CD4-positive, alpha-beta T cell treated with Interferon gamma for 1 hour (primary cell): ENCODE data around the gene TOX3.

Experiments
- DNase-seq: peaks from one replicate; pipeline ENCODE4 v3.0.0-alpha.2; 2020

TOX3 gene

DNA sequence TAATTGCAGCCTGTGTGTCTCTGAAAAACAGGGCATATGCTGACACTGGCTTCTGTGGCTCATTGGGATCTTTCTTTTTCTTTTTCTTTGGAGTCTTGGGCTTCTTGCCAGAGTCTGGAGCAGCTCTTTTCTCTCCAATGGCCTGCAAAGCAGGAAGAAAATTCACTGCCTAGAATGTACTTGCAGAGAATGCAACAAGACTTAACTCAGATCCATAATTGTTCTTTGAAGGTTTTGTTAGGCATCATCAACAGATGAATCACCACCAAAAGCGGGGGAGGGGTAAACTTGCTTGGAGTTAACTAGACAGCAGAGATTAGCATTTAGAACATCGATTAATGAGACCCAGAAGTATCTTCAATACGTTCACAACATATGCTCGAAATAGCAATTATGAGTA lies 100.9 kb downstream of the TOX3 start:
- no peak for DNase-seq

DNA sequence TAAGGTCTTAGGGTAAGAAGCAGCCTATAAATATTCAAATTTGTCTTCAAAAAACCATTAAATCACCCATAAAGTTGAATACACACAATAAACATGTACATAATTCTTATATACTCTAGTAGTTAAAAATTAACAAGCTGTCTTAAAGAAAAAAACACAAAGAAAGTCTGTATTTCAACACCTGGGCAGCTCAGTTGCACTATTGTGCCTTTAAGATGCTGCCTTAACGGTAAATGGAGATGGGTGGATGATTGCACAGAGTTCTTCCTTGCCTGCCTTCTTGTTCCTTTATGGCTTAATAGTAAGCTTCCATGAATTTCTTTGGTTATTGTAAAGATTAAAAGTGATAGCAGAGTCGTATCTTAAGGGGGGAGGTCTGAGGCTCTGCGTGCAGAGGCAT lies 105.1 kb downstream of the TOX3 start:
- no peak for DNase-seq

DNA sequence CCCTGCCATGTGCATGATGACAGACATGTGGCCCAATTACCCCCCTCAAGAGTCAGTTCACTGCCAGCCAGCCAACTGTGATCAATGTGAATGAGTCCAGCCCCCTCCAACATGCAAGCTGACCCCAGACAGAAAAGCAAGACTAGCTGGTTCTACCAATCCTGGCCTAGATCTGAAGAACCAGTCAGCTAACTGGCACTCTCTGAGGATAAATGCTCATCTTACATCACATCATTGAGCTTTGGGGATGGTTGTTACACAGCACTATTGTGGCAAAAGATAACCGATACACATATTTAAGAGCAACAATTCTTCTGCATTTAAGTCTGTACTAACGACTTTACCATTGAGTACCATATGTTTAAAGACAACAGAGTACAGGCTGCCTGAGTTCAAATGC lies 106.7 kb downstream of the TOX3 start:
- no peak for DNase-seq

DNA sequence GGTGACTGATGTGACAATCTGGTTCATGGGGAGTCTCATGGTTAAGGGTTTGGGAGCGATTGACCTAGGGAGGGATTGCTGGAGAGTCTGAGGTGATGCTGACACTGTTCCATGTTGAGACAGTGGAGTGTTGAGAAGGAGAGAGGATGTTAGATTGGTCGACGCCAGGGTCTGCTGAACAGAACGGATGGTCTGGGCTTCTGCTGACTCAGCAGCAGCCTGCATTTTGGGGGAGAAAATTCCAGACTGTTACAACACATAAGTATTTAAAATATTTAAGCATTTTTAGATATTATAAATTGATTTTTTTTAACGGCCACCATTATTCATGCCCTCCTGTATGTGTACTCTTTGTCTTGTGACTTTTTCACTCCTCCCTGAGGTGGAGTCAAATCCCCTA lies 107.2 kb downstream of the TOX3 start:
- DNase-seq: no peak

DNA sequence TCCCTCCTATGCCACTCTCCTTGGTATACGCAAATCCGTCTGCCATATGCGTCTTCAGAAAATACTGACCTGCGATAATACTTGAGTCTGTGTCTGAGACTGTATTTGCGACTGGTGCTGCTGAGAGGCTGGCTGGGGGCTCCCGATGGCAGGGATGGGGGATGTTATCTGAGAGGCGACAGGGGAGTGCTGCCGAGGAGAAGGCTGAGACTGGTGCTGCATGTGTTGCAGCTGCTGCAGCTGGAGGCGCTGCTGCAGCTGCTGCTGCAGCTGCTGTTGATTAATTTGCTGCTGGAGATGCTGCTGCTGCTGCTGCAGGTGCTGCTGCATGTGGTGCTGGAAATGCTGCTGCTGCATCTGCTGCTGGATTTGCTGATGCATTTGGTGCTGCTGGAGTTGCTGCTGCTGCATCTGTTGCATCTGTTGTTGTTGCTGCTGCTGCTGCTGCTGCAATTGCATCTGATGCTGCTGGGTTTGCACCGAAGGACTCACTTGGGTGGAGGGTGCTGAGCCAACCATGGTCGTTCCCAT lies 107.7 kb downstream of the TOX3 start:
- DNase-seq: no peak

DNA sequence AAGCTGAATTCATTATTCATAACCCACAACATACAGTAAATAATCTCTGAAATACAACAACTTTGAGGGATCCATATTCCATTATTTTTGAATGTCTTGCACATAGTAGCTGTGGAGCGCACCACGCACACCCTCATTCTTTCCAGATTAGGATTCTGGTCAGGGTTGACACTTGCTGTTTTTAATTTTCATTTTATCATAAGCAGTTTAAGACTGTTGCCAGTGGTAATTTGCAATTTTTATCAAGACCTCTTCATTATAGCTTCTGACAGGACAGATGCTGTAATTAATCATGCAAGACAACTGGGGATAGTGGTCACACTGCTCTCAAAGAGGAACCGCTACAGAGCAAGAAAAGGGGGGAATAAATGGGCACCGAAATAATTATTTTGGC lies 109.7 kb downstream of the TOX3 start:
- DNase-seq: no peak

DNA sequence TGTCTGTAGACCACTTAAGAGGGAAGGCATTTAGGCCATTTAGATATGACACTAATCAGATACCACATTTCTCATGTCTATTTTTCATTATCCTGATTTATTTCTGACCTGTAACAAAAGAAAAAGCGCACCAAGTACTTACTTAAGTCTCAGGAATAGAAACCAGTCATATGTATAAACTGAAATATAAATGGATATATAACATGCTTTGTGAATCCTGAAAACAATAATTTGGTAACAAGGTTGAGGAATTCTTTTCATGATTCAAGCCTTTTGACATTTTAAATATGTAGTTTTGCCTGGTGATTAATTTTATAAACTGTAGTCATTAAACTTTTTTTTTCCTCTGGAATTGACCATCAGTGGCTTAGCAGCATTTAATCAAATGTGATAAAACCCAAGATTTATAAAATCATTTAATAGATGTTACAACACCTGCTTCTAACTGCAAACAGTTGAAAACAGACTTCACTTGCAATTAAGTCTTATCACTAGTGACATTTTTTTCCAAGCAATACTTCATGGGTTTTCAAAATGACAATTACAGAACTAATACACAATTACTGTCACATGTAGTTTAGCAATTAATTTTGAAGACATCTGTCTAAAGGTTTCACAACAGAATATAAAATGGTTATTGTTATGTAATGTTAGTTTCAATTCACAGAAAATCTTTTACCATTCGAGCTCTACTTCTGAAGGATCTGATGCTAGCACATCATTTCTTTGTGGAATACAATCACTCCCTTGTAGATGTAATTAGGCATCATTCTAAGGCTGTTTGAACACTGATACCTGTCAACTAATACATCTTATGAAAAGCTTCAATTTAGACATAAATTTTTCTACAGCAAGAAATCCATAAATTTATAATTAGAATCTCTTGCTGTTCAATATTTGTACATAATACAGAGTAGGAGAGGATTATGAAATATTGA lies 110.3 kb downstream of the TOX3 start:
- no peak for DNase-seq

DNA sequence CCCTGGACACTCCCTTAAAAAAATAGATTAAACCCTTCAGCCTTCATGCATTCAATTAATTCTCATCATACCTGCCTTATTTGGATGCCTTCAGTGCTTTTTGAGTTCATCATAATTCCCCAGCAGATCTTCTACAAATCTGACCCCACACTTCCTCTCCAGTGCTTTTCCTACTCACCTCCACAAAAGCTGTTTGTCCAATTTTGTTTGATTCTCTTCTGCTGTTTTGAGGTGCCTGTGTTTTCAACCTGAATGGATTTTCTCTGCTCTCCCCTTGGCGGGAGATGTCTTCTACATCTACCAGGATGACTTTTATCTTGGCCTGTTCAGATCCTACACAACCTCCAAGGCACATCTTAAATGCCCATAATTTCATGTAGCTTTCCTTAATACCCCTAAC lies 112.7 kb downstream of the TOX3 start:
- DNase-seq: no peak

DNA sequence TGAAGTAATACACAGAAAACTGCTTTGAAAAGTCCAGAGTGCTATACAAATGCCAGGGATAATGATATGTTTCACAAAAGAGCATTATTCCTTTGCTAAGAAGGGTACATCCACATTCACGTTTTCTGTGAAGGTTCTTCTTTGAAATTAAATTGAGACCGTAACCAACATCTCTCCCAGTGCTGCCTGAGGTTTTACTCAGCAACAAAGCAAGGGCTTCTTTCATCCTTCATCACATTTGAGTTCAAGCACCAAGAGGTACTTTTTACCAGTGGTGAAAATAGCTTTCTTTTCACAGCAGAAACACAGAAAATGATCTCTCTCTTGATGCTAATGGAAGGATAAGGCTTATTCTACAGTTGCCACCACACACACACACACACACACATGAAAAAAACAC lies 113.3 kb downstream of the TOX3 start:
- DNase-seq: no peak

DNA sequence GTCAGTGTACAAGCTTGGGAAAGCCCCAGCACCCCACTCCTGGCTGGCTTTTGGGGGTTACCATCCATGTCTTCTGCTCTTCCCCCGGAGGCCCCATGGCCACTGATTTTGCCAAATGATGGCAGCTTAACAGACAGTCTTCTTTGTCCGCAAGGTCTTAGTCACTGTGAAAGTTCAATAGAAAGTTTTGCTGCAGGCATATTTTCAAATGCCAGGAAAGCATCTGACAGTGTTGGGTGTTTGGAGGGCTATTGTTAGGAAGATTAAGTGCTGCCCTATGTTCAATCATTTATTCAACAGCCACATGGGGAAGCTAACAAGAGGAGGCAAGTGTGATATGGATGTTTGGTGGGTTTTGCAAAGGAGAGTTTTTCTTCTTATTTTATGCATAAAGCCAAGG lies 122.4 kb downstream of the TOX3 start:
- no peak for DNase-seq

DNA sequence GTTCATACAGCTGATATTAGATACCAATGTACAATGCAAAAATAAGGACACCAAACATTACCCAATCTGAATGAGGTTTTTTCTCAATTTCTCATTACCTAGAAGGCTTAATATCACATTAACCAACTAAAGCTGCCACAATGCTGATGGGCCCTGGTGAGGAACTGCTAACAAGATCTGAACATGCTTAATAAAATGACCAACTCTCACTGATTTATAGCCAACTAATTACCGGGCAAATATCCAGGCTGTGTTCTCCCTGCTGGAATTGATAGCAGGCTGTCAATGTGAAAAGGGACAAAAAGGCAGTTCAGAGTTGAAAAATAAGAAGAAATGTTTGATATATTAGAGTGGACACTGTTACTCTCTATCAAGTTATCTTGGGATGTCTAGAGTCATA lies 124.6 kb downstream of the TOX3 start:
- no peak for DNase-seq

DNA sequence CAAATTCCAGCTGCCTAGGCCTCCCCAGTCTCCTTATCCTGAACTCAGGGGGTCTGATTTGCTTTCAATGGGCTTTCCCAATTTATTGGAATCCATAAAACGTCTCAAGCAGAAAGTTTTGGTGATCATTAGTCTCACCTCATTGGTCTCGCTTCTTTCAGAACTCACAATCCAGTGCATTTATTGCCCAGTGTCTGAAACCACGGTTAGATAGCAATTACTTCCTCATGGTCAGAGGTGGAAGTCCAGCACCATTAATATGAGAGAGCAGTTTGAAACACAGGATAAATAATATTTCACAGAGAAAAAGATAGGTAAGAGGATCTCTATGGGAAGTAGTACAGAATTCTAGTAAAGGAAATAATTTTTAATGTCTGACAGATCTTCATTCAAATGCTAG lies 128.7 kb downstream of the TOX3 start:
- no peak for DNase-seq

DNA sequence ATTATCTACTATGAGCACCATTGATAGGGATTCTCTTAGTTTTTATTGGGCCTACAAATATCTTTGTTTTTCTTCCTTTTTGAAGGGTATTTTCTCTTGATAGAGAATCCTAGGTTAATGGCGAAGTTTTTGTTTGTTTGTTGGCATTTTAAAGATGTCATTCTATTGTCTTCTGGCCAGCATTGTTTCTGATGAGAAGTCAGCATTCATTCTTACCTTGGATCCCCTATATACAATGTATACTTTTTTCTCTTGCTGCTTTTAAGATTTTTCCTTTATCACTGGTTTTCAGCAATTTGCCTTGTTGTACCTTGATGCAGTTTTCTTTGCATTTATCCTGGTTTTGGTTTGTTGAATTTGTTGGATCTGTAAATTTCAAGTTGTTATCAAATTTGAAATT lies 130.1 kb downstream of the TOX3 start:
- no peak for DNase-seq

DNA sequence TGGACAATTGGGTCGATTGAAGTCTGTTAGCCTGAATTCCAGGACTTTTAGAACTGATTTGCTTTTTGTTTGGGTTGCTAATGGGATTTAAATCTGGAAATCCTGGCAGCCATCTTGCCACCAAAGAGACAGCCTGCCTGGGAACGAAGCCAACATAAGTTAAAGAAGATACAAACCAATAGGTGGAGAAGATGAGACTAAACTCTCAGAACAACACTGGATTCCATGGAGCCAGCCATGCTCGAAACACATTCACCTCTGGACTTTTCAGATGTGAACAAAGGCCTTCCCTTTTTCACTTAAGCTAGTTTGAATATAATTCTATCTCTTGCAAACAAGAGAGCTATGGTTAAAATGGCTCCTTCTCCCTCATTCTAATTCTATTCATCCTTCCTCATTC lies 135.9 kb downstream of the TOX3 start:
- no peak for DNase-seq

DNA sequence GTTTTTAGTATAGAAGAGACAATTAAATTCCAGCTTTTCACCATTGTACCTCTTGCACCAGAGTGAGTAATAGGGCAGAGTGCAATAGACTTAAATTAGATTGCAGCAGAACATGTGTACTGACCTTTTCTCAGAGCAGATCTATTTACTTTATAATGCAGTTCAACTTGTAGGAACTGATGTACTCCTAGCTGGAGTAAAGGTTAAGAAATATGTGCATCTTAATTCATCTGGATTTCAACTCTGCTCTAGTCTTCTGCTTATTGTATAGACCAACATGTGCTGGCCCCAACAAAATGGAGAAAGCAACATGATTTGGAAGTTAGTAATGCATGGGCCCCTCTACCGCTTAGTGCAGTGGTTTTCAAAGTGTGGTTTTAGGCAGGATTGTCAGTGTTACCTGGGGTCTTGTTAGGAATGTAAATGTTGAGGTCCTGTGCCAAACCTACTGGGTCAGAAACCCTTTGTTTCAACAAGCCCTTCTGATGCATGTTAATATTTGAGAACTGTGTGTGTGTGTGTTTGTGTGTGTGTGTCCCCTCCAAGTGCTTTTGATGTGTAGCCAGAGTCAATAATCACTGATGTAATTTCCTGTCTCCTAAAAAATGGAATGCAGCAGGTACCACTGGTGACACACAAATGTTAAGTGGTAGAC lies 138.6 kb downstream of the TOX3 start:
- no peak for DNase-seq

DNA sequence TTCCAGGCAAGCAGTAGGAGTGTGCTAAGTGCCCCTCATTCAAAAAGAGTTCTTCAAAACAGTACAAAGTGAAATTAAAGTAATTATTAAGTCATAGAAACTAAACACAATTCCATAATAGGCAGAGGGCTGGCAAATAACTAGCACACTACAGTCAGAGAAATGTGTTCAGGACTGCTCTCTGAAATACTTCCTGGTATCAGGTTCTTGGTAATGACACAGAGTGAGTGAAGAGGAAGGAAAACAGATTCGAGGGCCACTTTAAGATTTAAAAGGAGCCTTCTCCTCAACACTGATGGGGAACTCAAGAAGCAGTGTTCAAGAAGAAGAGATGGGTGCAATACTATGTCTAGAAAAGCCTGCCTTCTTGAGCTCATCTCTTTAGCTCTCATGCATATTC lies 139.2 kb downstream of the TOX3 start:
- DNase-seq: no peak

DNA sequence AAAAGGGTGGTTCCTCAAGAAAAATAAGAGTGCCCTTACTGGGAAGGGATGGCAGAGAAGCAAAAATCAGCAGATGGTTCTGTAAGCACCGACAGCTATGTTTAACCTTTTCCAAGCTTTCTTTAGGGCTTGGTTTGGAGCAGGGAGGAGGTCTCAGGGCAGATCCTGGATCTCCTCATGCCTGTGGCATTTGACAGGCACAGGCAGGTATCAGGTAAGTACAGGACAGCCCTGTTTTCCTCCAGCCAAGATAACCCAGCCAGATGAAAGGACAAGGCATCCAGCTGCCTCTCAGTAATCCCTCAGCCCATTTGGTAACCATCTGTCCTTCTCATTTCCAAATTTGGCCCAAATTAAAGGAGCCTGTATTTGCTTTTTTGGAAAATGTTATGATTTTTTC lies 141.5 kb downstream of the TOX3 start:
- DNase-seq: no peak

DNA sequence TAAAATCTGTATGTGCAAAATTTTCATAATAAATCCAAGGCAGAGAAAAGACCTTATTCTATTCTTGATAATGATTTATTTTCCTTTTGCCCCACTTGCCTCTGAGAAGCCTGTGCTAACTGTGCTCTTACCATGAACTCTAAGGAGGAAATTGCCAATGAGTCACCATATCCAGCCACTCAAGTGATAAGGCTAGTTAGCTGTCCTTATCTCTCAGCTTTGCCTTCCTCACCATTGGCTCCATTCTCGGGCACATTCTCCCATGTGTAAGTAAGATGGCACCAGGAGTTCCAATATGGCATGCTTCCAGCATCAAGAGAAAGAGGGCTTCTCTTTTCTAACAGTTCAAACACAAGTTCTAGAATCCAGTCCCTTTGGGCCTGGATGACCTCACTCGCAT lies 142.4 kb downstream of the TOX3 start:
- no peak for DNase-seq

DNA sequence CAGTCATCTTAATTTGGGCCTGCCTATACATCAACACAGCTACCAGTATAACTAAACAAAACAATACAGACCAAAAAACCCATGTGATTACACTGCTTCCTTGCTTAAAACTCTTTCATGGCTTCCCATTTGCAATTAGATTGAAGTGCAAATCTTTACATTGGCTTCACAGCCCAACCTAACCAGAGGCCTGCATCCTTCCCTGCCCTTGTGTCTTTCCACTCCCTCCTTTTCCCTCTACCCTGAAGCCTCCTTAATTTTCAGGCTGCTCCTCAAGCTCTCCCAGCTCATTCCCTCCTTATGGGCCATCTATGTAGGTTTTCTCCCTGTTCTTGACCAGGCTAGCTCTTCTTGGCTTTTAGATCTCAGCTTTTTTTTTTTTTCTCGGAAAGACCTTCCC lies 147.8 kb downstream of the TOX3 start:
- DNase-seq: no peak

DNA sequence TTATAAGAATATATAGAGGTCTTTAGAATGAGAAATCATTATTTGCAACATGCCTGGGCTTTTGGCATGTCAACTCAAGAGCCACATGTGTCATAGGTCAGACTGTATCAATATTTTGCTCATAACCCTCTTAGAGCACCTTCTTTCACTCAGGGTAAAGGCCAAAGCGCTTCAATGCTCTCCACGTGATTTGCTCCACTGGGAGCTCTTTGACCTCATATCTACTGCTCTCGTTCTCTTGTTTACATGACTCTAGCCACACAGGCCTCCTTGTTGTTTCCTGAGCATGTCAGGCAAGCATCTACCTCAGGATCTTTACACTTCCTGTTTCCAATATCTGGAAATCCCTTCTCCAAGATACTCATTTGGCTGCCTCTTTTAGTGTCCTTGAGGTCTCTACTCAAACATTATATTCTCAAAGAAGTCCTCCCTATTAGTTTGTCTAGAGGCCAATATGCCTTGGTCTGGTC lies 148.4 kb downstream of the TOX3 start:
- no peak for DNase-seq

DNA sequence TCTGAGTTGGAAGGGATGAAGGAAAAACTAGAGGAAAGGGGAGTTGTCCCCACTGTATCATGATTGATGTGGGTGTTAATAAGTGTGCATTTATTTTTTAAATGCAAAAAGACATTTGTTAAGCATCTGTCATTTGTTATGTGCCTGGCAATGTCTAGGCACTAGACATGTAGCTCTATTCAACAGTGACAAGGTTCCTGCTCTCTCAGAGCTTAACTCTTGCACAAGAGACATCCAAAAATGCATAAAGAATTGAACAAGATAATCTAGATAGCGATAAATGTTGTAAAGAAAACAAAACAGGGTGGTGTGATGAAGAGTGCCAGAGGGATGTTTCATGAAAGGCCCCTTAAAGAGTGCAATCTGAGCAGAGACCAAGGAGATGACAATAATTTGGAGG lies 148.9 kb downstream of the TOX3 start:
- DNase-seq: no peak

DNA sequence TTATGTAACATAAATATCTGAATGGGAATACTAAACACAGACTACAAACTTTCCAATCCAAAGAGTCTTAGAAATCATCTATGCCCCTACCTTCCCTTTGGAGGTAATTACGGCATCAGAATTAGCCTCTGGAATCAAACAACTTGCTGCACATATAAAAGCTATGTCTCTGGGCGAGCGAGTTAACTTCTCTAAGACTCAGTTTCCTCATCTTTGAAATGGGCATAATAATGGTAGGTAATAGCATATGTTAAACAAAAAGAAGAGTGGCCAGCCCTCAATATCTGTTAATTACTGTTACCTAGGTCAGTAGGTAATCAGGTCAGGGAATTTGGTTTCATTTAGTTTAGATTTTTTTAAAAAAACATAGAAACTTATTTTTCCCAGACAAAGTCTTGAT lies 153.5 kb downstream of the TOX3 start:
- DNase-seq: no peak

DNA sequence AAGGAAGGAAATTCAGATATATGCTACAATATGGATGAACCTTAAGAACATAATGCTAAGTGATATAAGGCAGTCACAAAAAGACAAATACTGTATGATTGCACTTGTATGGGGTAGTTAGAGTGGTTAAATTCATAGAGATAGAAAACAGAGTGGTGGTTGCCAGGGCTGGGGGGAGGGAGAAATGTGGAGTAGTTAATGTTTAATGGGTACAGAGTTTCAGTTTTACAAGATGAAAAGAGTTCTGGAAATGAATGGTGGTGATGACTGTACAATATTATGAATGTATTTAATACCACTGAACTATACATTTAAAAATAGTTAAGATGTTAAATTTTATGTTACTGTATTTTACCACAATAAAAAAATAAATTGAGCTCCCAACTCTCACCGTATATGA lies 157.9 kb downstream of the TOX3 start:
- no peak for DNase-seq
